GM23248 (cell line): ENCODE results near the gene CERS5. TPM values are rescaled to one million over a fixed set of nuclear protein-coding genes. Genes with fewer than 3 reads are reported as not detected.
"Not testable (repeated sequence)": the region's sequence is repeated elsewhere in the genome, so short reads cannot be mapped to it uniquely, and the experiment has no call there.

ENCODE experiments used
- DNase-seq: peaks from one replicate; pipeline ENCODE4 v3.0.0-alpha.2; 2015
- H2AFZ ChIP-seq: fragments of 200-600 bp; sonication (generic); 2 replicates; pipeline ENCODE4 v1.6.1; 2016; ENCODE audit warnings: antibody characterized with exemption
- H3F3A ChIP-seq: fragments of 200-600 bp; sonication (generic); 2 replicates; pipeline ENCODE4 v1.6.1; 2016; ENCODE audit warnings: mild to moderate bottlenecking, antibody characterized with exemption, mixed run types; ENCODE audit not compliant: insufficient read depth
- H3K27ac ChIP-seq: fragments of 200-600 bp; sonication (generic); 2 replicates; pipeline ENCODE4 v1.5.1; 2016; ENCODE audit warnings: mild to moderate bottlenecking
- H3K27me3 ChIP-seq: fragments of 200-600 bp; sonication (generic); replicated peaks from 2 replicates; pipeline ENCODE4 v1.6.1; 2016; ENCODE audit warnings: mild to moderate bottlenecking; ENCODE audit not compliant: insufficient read depth
- H3K36me3 ChIP-seq: fragments of 200-600 bp; sonication (generic); 2 replicates; pipeline ENCODE4 v1.6.1; 2016; ENCODE audit warnings: low read depth, mild to moderate bottlenecking
- H3K4me1 ChIP-seq: fragments of 200-600 bp; sonication (generic); 2 replicates; pipeline ENCODE4 v1.6.1; 2016; ENCODE audit warnings: mild to moderate bottlenecking; ENCODE audit not compliant: insufficient read depth
- H3K4me2 ChIP-seq: fragments of 200-600 bp; sonication (generic); one replicate; pipeline ENCODE4 v1.6.1; 2016; ENCODE audit warnings: mild to moderate bottlenecking; ENCODE audit not compliant: unreplicated experiment
- H3K4me3 ChIP-seq: fragments of 200-600 bp; sonication (generic); 2 replicates; pipeline ENCODE4 v1.5.1; 2016; ENCODE audit warnings: mild to moderate bottlenecking
- H3K79me2 ChIP-seq: fragments of 200-600 bp; sonication (generic); 2 replicates; pipeline ENCODE4 v1.6.1; 2016; ENCODE audit warnings: mild to moderate bottlenecking; ENCODE audit not compliant: insufficient read depth
- H3K9ac ChIP-seq: fragments of 200-600 bp; sonication (generic); 2 replicates; pipeline ENCODE4 v1.6.1; 2016; ENCODE audit warnings: mild to moderate bottlenecking
- H3K9me2 ChIP-seq: fragments of 200-600 bp; sonication (generic); 2 replicates; pipeline ENCODE4 v1.6.1; 2016; ENCODE audit warnings: mixed run types, mild to moderate bottlenecking, moderate library complexity; ENCODE audit not compliant: insufficient read depth
- H3K9me3 ChIP-seq: fragments of 200-600 bp; sonication (generic); one replicate; pipeline ENCODE4 v1.6.1; 2017; ENCODE audit warnings: low read depth
- H4K20me1 ChIP-seq: fragments of 200-600 bp; sonication (generic); 2 replicates; pipeline ENCODE4 v1.6.0; 2016; ENCODE audit not compliant: insufficient read depth
- EZH2 ChIP-seq: fragments of 200-600 bp; sonication (generic); IDR thresholded peaks from 2 replicates; pipeline ENCODE4 v1.6.1; 2018; ENCODE audit warnings: antibody characterized with exemption, mild to moderate bottlenecking; ENCODE audit not compliant: insufficient read depth, poor library complexity, severe bottlenecking
- EZH2phosphoT487 ChIP-seq: fragments of 200-600 bp; sonication (generic); IDR thresholded peaks from 2 replicates; pipeline ENCODE4 v1.6.1; 2018; ENCODE audit warnings: antibody characterized with exemption, moderate library complexity, mild to moderate bottlenecking, low read depth; ENCODE audit not compliant: insufficient read depth
- WGBS, 2 experiments: methylation state at CpG; one replicate each; pipeline ENCODE4 v1.1.6; 2015 to 2017; ENCODE audit warnings: low lambda C conversion rate in 2 of 2, low coverage in 1 of 2; ENCODE audit errors: missing lambda C conversion rate in 2 of 2; 5-methylcytosine and 5-hydroxymethylcytosine counted together
- in situ Hi-C: fragments of 300-500 bp; cut with MboI; formaldehyde crosslinking; loops from 2 replicates; pipeline ENCODE4 v1.15.0; 2020
- polyA plus RNA-seq: library from polyadenylated mRNA; unstranded; fragments of >200 nt; fragmentation: Nextera tagmentation; extraction: Ambion mirVana; gene quantifications from 2 replicates; pipeline ENCODE4 v1.2.1, GENCODE V29; 2016
- total RNA-seq: library from RNA; depleted of rRNA; stranded (reverse); fragments of >200 nt; shearing (Covaris generic); gene quantifications from 2 replicates; pipeline ENCODE4 v1.2.3, GENCODE V29; 2014

Gene CERS5
- total and polyA plus RNA-seq, 2 experiments from 2014 or later: 60.7 to 99.2 TPM

DNA sequence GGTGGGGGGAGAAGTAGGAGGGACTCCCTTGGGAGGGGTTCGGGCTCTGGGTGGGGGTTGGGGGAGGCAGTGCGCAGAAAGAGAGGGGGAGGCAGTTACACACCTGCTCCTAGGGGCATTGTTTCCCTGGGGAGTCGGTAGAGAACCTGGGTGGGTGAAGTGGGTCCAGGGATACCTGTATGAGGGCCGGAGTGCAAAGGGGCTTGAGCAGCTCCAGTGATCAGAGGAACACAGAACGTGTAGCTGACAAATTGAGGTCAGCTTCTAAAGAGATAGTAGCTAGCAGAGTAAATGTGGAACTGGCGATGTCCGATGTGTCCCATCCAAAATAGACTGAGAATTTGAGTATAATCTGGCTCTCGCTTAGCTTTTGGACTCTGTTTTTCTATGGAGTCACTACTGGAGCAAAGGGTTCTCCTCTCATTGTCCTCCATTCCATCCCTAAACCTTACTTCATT lies 81.5 kb downstream of the CERS5 start:
- H3K79me2 ChIP-seq: peaks cover 39% of the 10 kb centered on the region
- peaks cover 31% of the 10 kb centered on the region for H3K4me1 ChIP-seq
- no peak for TF ChIP-seq EZH2phosphoT487
- TF ChIP-seq EZH2: no peak
- 0 to 1% methylated on average over 5 to 8 of the region's 8 CpGs for WGBS, 2 experiments
- peaks cover 17% of the 10 kb centered on the region for H3K36me3 ChIP-seq
- H3K4me2 ChIP-seq: peak overlapping the region; percentile 98
- peak overlapping the region; percentile 66; the same call in 1 of the 2 replicates for H3K27ac ChIP-seq
- peak; percentile 42 for DNase-seq
- H2AFZ ChIP-seq: peak overlapping the region; percentile 93; the same call in 1 of the 2 replicates
- in situ Hi-C loops: no loop called here
- H4K20me1 ChIP-seq: no peaks in the 10 kb centered on the region
- peak overlapping the region; percentile 90 for H3K4me3 ChIP-seq
- no peaks in the 10 kb centered on the region for H3K27me3 ChIP-seq
- no peaks in the 10 kb centered on the region for H3K9me2 ChIP-seq
- H3F3A ChIP-seq: peaks cover 39% of the 10 kb centered on the region
- no peaks in the 10 kb centered on the region for H3K9me3 ChIP-seq
- peak overlapping the region; percentile 88 for H3K9ac ChIP-seq

DNA sequence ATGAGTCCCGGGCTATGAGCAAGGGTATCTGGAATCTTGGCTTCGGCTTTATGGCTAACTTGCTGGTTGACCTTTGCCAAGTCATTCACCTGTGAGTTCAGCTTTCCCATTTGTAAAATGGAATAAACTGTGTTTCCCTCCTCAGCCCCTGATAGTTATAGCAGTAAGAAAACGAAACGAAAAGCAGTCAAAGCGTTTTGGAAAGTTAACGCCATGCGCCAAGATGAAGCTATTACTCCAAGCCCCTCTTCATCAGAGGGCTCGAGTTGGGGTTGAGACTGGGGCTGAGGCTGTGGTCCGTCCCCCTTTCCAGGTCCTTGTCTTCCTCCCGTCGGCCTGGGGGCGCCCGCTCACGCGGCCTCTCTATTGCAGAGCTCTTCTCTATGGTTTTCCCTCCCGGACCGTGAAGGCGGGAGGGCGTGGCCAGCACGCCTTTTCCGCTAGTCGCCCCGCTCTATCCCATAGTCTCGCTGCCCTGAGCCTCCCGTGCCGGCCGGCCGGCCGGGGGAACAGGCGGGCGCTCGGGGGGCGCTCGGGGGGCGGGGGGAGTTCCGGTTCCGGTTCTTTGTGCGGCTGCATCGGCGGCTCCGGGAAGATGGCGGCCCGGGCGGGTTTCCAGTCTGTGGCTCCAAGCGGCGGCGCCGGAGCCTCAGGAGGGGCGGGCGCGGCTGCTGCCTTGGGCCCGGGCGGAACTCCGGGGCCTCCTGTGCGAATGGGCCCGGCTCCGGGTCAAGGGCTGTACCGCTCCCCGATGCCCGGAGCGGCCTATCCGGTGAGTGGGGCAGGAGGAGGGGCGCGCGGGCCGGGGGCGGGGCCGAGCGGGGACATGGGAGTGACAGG lies 82.2 kb downstream of the CERS5 start, which contains the start of gene SMARCD1:
SMARCD1 (plus strand) TSS at position 568 of the 840 bp plus-strand sequence; CDS start at position 596, 28 bp downstream.
- Histone ChIP-seq H3K9ac (peak within 1 kb of the TSS; percentile 88), H2AFZ (peak within 1 kb of the TSS; percentile 93), H3F3A (peaks cover 39% of the 10 kb centered on the region), H4K20me1 (no peaks in the 10 kb centered on the region), H3K27ac (peak within 1 kb of the TSS; percentile 66), H3K79me2 (peaks cover 35% of the 10 kb centered on the region), H3K9me2 (no peaks in the 10 kb centered on the region), H3K36me3 (peaks cover 13% of the 10 kb centered on the region), H3K4me1 (peaks cover 31% of the 10 kb centered on the region), H3K4me3 (peak within 1 kb of the TSS; percentile 90), H3K27me3 (no peaks in the 10 kb centered on the region), H3K4me2 (peak within 1 kb of the TSS; percentile 98), H3K9me3 (no peaks in the 10 kb centered on the region)
- DNase-seq: peak; percentile 91
- in situ Hi-C loops: no loop called here
- TF ChIP-seq EZH2: no peak
- no peak for TF ChIP-seq EZH2phosphoT487
- 1% methylated on average over 59 to 67 of the region's 69 CpGs for WGBS, 2 experiments

DNA sequence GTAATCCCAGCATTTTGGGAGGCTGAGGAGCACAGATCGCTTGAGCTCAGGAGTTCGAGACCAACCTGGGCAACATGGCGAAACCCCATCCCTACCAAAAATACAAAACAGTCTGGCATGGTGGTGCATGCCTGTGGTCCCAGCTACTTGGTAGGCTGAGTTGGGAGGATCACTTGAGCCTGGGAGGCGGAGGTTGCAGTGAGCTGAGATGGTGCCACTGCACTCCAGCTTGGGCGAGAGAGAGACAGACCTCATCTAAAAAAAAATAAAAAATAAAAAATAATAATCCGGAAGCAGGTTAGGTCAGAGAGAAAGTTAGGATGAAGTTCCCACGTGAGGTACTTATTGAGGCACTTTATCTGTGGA lies 82.8 kb downstream of the CERS5 start:
- H3K27me3 ChIP-seq, in situ Hi-C loops, H4K20me1 ChIP-seq, DNase-seq, H3K9me2 ChIP-seq, H3K9me3 ChIP-seq, H3K36me3 ChIP-seq: not testable (repeated sequence)
- 33 to 34% methylated on average over 7 of the region's 7 CpGs for WGBS, 2 experiments
- H3F3A ChIP-seq: peaks cover 36% of the 10 kb centered on the region
- H3K9ac ChIP-seq: peak overlapping the region; percentile 88
- peak overlapping the region; percentile 98 for H3K4me2 ChIP-seq
- H2AFZ ChIP-seq: peak overlapping the region; percentile 93
- H3K4me1 ChIP-seq: peaks cover 30% of the 10 kb centered on the region
- peaks cover 29% of the 10 kb centered on the region for H3K79me2 ChIP-seq
- peak overlapping the region; percentile 66 for H3K27ac ChIP-seq
- peak overlapping the region; percentile 90 for H3K4me3 ChIP-seq

DNA sequence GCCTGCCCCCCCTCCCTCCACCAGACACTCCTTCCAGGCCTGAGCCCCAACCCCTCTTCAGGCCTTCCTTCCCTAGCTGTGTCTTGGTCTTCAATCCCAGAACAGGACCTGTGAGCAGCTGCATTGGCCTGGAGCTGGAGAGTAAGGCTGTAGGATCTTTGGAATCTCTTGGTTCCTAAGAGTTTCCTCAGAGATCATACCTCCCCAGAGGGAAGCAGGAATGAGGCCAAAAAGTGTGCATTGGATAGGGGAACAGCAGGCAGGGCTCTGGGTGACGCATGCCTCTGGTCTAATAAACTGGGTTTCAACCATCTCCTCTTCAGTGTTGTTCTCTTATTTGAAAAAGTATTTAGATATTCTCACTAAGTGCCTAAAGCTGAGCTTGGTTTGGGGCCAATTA lies 83.9 kb downstream of the CERS5 start:
- Histone ChIP-seq H3K9ac (no peak overlapping the region), H3F3A (peaks cover 25% of the 10 kb centered on the region), H3K36me3 (no peaks in the 10 kb centered on the region), H4K20me1 (no peaks in the 10 kb centered on the region), H3K9me3 (no peaks in the 10 kb centered on the region), H3K4me3 (no peak overlapping the region), H3K79me2 (peaks cover 22% of the 10 kb centered on the region), H3K9me2 (no peaks in the 10 kb centered on the region), H3K4me1 (peaks cover 19% of the 10 kb centered on the region), H3K27me3 (no peaks in the 10 kb centered on the region), H2AFZ (no peak overlapping the region), H3K4me2 (no peak overlapping the region), H3K27ac (no peak overlapping the region)
- 94 to 100% methylated on average over 1 of the region's 1 CpG for WGBS, 2 experiments
- in situ Hi-C loops: no loop called here
- no peak for TF ChIP-seq EZH2
- TF ChIP-seq EZH2phosphoT487: no peak
- no peak for DNase-seq
